Endothelial cell of umbilical vein (primary cell): ENCODE measurements around the gene RRP8. TPM values are rescaled to one million over a fixed set of nuclear protein-coding genes. Genes with fewer than 3 reads are reported as not detected.

Source experiments
- BruUV-seq: library from RNA; stranded (reverse); fragments of 400-500 nt; replicated peaks from 2 replicates; lab custom pipeline; 2021; lab: Mats Ljungman, UMichigan
- CTCF ChIA-PET: fragments of 300-600, 350-600 bp; sonication (Branson Sonifier 250); formaldehyde crosslinking; loops from one replicate; lab custom pipeline; 2021; ENCODE audit warnings: antibody characterized with exemption, inconsistent platforms; lab: Charles Lee
- POLR2A ChIA-PET: fragments of 300-600, 350-600 bp; sonication (Branson Sonifier 250); formaldehyde crosslinking; loops from one replicate; lab custom pipeline; 2021; ENCODE audit warnings: antibody characterized with exemption, inconsistent platforms; lab: Charles Lee
- DNase-seq: peaks from one replicate; pipeline ENCODE4 v3.0.0-alpha.2; 2011; ENCODE audit warnings: low read depth, low spot score
- FAIRE-seq: peaks from 2 replicates; lab custom pipeline; 2011; peaks lifted over from hg19 to GRCh38; lab: Jason Lieb, UNC
- H2AFZ ChIP-seq: 2 replicates; pipeline ENCODE4 v1.6.0; 2012; ENCODE audit warnings: low read depth, low read length, control low read depth, inconsistent platforms
- H3K27ac ChIP-seq: 2 replicates; pipeline ENCODE4 v1.5.1; 2011; ENCODE audit warnings: low read depth, mild to moderate bottlenecking, control low read depth, low read length, moderate library complexity; ENCODE audit not compliant: insufficient read depth
- H3K27me3 ChIP-seq, 2 experiments: 2 replicates each; pipeline versions ENCODE4 v1.6.0 to v1.6.1; 2011; ENCODE audit warnings: low read length in 2 of 2, mixed read lengths in 1 of 2; ENCODE audit not compliant: control insufficient read depth in 2 of 2, insufficient read depth in 2 of 2
- H3K36me3 ChIP-seq, 2 experiments: 2 replicates in 1 of 2; 3 replicates in 1 of 2; pipeline ENCODE4 v1.5.1; 2011; ENCODE audit warnings: low read length in 2 of 2, mild to moderate bottlenecking in 1 of 2, moderate library complexity in 1 of 2; ENCODE audit not compliant: control insufficient read depth in 2 of 2, insufficient read depth in 2 of 2; ENCODE audit errors: extremely low read depth in 1 of 2
- H3K4me1 ChIP-seq: 3 replicates; pipeline ENCODE4 v1.5.1; 2011; ENCODE audit warnings: mild to moderate bottlenecking, low read length; ENCODE audit not compliant: control insufficient read depth, insufficient read depth; ENCODE audit errors: extremely low read depth
- H3K4me2 ChIP-seq: 2 replicates; pipeline ENCODE4 v1.6.1; 2011; ENCODE audit warnings: low read length, control low read depth, mixed read lengths; ENCODE audit not compliant: insufficient read depth
- H3K4me3 ChIP-seq, 3 experiments: fragments of 200-600 bp in 1 of 3; sonication (generic), shearing (Covaris generic) in 1 of 3; replicated peaks in 1 of 3; 2 replicates each; pipeline ENCODE4 v1.5.1; 2011 to 2016; ENCODE audit warnings: control low read depth in 3 of 3, low read length in 3 of 3, mild to moderate bottlenecking in 2 of 3, inconsistent platforms in 1 of 3, low read depth in 1 of 3, moderate library complexity in 1 of 3; ENCODE audit not compliant: insufficient read depth in 1 of 3
- H3K79me2 ChIP-seq: 2 replicates; pipeline ENCODE4 v1.6.0; 2012; ENCODE audit warnings: low read length, inconsistent platforms; ENCODE audit not compliant: control insufficient read depth, insufficient read depth
- H3K9ac ChIP-seq: replicated peaks from 2 replicates; pipeline ENCODE3; 2011; ENCODE audit warnings: low read length, control low read depth; ENCODE audit not compliant: insufficient read depth; ENCODE audit errors: extremely low read depth
- H3K9me1 ChIP-seq: replicated peaks from 3 replicates; pipeline ENCODE4 v1.6.0; 2011; ENCODE audit warnings: mild to moderate bottlenecking, low read length; ENCODE audit not compliant: control insufficient read depth, insufficient read depth; ENCODE audit errors: extremely low read depth
- H3K9me3 ChIP-seq: replicated peaks from 2 replicates; pipeline ENCODE4 v1.5.1; 2012; ENCODE audit warnings: low read length, inconsistent platforms; ENCODE audit not compliant: control insufficient read depth, insufficient read depth
- H4K20me1 ChIP-seq: replicated peaks from 2 replicates; pipeline ENCODE3; 2011; ENCODE audit warnings: mild to moderate bottlenecking, low read length; ENCODE audit not compliant: control insufficient read depth, insufficient read depth; ENCODE audit errors: extremely low read depth
- EZH2 ChIP-seq: IDR thresholded peaks from 2 replicates; pipeline ENCODE4 v1.6.1; 2012; ENCODE audit warnings: borderline replicate concordance, low read depth, mild to moderate bottlenecking, moderate library complexity, low read length, inconsistent platforms; ENCODE audit not compliant: severe bottlenecking
- GATA2 ChIP-seq: IDR thresholded peaks from 2 replicates; pipeline ENCODE4 v1.7.0; 2011; ENCODE audit warnings: low read depth, mild to moderate bottlenecking, moderate library complexity, mixed read lengths, low read length; ENCODE audit not compliant: insufficient read length, insufficient read depth
- JUN ChIP-seq: IDR thresholded peaks from 2 replicates; pipeline ENCODE4 v1.6.1; 2011; ENCODE audit warnings: borderline replicate concordance, low read depth; ENCODE audit not compliant: insufficient read length, insufficient read depth
- MYC ChIP-seq: IDR thresholded peaks from one replicate; pipeline ENCODE4 v1.6.1; 2011; ENCODE audit warnings: mild to moderate bottlenecking, low read depth, low read length
- POLR2A ChIP-seq: IDR thresholded peaks from 2 replicates; pipeline ENCODE4 v1.6.1; 2012; ENCODE audit warnings: low read depth, mild to moderate bottlenecking, control low read depth, low read length
- dilution Hi-C: fragments of 300-500 bp; cut with MboI; formaldehyde crosslinking; loops from one replicate; pipeline ENCODE4 v1.15.0; 2019; ENCODE audit warnings: low sequenced_read_pairs; ENCODE audit not compliant: extremely low pct_ligation_motif_present
- intact Hi-C: fragments of 100-400 bp; cut with micrococcal nuclease; formaldehyde crosslinking; loops from one replicate; pipeline ENCODE4 v1.10.0; 2022
- polyA plus RNA-seq, 4 experiments: library from polyadenylated mRNA; depleted of rRNA in 3 of 4; stranded (reverse) in 3 of 4; unstranded in 1 of 4; fragments of >200 nt; gene quantifications; 2 replicates each; pipeline versions ENCODE4 v1.2.1 to v1.2.3, GENCODE V29; 2011 to 2012; ENCODE audit warnings: missing spikeins in 1 of 4
- total RNA-seq: library from RNA; stranded (reverse); gene quantifications from 2 replicates; pipeline ENCODE4 v1.2.3, GENCODE V29; 2021
- TF ChIP-seq, protein P1 (sequence below): IDR thresholded peaks from 2 replicates; pipeline ENCODE4 v1.6.1; 2011; ENCODE audit not compliant: insufficient read depth, insufficient read length
- TF ChIP-seq, protein P2 (sequence below), 2 donors: IDR thresholded peaks; 1 replicate in 1 of 2; 2 replicates in 1 of 2; pipeline ENCODE4 v1.5.1; 2011; ENCODE audit warnings: low read length in 2 of 2, mild to moderate bottlenecking in 2 of 2, moderate library complexity in 2 of 2, control low read depth in 1 of 2, inconsistent platforms in 1 of 2, low read depth in 1 of 2; ENCODE audit not compliant: insufficient read depth in 1 of 2; ENCODE audit errors: extremely low read depth in 1 of 2

Gene RRP8
- total and polyA plus RNA-seq, 2 donors (not counting 3 experiments of a cell fraction or from before 2014, with no cell fraction given): 6.4 to 19.4 TPM

DNA sequence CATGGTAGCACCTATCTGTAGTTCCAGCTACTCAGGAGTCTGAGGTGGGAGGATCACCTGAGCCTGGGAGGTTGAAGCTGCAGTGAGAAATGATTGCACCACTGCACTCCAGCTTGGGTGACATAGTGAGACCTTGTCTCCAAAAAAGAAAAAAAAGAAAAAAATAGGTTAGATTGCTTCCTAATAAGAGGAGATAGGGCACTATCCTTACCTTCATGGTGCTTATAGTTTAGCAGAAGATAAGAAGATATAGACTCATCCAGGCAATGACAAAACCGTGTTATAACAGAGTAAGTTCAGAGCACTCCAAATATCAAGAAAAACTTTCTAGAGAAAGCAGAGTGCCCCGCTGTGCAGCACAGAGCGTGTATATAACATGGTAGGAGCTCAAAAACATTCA is 42.1 kb downstream of the RRP8 start:
- Histone ChIP-seq H3K9me3 (no peaks in the 10 kb centered on the region), H3K27ac (no peak overlapping the region), H3K9ac (no peak overlapping the region), H3K4me3 (no peak overlapping the region), H3K79me2 (no peaks in the 10 kb centered on the region), H3K4me1 (no peaks in the 10 kb centered on the region), H2AFZ (no peak overlapping the region), H4K20me1 (no peaks in the 10 kb centered on the region), H3K27me3 (no peaks in the 10 kb centered on the region), H3K4me2 (no peak overlapping the region), H3K9me1 (no peaks in the 10 kb centered on the region), H3K36me3 (no peaks in the 10 kb centered on the region)
- ChIA-PET POLR2A (no interaction called here), CTCF (interaction anchor here (3.1 kb wide), 1 partner anchor 30 kb away, joined by 17 read pairs; no protein-coding TSS in a partner anchor)
- FAIRE-seq (no peak), DNase-seq (no peak)
- TF ChIP-seq, protein P1, sequence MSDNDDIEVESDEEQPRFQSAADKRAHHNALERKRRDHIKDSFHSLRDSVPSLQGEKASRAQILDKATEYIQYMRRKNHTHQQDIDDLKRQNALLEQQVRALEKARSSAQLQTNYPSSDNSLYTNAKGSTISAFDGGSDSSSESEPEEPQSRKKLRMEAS: no peak
- TF ChIP-seq GATA2: no peak
- no peak for TF ChIP-seq JUN
- TF ChIP-seq MYC: no peak
- TF ChIP-seq, protein P2, sequence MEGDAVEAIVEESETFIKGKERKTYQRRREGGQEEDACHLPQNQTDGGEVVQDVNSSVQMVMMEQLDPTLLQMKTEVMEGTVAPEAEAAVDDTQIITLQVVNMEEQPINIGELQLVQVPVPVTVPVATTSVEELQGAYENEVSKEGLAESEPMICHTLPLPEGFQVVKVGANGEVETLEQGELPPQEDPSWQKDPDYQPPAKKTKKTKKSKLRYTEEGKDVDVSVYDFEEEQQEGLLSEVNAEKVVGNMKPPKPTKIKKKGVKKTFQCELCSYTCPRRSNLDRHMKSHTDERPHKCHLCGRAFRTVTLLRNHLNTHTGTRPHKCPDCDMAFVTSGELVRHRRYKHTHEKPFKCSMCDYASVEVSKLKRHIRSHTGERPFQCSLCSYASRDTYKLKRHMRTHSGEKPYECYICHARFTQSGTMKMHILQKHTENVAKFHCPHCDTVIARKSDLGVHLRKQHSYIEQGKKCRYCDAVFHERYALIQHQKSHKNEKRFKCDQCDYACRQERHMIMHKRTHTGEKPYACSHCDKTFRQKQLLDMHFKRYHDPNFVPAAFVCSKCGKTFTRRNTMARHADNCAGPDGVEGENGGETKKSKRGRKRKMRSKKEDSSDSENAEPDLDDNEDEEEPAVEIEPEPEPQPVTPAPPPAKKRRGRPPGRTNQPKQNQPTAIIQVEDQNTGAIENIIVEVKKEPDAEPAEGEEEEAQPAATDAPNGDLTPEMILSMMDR (IDR thresholded peaks at IDR 0.05; ENCODE audit: extremely low read depth in 1 of 2, insufficient read depth in 1 of 2, low read depth in 1 of 2, low read length in 2 of 2): no peak
- no peak for TF ChIP-seq EZH2
- TF ChIP-seq POLR2A: no peak
- BruUV-seq: no TSS peak
- intact Hi-C loops: no loop called here
- dilution Hi-C loops: no loop called here
